HG02870 (cell line): Measurements from ENCODE around the gene WFDC13.
"Not testable (repeated sequence)": the region's sequence is repeated elsewhere in the genome, so short reads cannot be mapped to it uniquely, and the experiment has no call there.

ENCODE experiments used
- ATAC-seq: cut with Tn5 transposase; IDR thresholded peaks from one replicate; pipeline ENCODE4 v1.9.1; 2021; ENCODE audit warnings: mild to moderate bottlenecking, moderate library complexity; ENCODE audit not compliant: unreplicated experiment

The WFDC13 gene

GRCh38 chr20:45701873-45702272 lies at the start of gene WFDC13:
TSS of gene WFDC13 (plus strand) at chr20:45702038. CDS start at chr20:45702124, 86 bp downstream.
- ATAC-seq = no peak

GRCh38 chr20:45657038-45657437 lies 44.8 kb upstream of the WFDC13 start:
- not testable (repeated sequence) for ATAC-seq

DNA sequence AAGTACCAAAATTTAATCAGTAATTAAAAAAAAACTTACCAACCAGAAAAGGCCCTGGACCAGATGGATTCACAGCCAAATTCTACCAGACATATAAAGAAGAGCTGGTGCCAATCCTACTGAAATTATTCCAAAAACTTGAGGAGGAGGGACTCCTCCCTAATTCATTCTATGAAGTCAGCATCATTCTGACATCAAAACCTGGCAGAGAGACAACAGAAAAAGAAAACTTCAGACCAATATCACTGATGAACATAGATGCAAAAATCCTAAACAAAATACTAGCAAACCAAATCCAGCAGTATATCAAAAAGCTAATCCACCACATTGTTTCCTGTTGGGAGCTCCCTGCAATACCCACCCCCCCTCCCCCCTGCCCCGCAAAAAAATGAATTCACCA lies 31.7 kb upstream of the WFDC13 start, which contains the start of gene WFDC11:
TSS of gene WFDC11 (minus strand) at position 101 of the 400 bp plus-strand sequence. CDS start 19,639 bp downstream, outside the sequence.
- ATAC-seq = no peak

- no peak for ATAC-seq
Measured at GRCh38 chr20:45672765-45673164, 29.1 kb upstream of the WFDC13 start.

DNA sequence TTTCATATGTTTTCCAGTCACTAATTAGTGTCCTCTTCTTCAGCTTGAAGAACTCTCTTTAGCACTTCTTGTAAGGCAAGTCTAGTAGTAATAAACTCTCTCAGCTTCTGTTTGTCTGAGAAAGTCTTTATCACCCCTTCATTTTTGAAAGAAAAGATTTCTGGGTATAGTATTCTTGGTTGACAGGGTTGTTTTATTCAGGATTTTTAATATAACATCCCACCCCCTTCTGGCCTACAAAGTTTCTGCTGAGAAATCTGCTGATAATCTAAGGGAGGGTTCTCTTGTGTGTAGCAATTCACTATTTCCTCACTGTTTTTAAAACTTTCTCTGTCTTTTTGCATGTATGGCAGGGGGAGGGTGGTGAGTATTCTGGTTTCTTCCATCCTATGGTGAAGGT lies 22.2 kb upstream of the WFDC13 start:
- no peak for ATAC-seq

DNA sequence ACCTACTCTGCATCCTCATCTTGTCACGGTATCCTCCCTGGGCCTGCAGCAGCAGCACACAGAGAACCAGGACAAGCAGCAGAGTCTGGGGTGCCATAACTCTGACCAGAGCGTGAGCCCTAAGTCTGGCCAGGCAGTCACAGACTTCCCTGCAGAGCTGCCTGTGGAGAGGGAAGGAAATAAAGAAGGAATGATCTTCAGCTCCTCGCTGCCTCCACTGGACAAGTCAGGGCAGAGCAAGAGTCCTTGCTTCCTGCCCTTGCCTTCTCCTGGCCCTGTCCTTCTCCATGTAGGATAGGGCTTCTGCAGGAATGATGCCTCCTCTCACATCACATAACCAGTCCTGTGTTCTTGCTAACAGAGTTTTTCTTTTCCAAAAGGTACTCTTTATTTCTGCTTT lies 15.9 kb upstream of the WFDC13 start:
- no peak for ATAC-seq

DNA sequence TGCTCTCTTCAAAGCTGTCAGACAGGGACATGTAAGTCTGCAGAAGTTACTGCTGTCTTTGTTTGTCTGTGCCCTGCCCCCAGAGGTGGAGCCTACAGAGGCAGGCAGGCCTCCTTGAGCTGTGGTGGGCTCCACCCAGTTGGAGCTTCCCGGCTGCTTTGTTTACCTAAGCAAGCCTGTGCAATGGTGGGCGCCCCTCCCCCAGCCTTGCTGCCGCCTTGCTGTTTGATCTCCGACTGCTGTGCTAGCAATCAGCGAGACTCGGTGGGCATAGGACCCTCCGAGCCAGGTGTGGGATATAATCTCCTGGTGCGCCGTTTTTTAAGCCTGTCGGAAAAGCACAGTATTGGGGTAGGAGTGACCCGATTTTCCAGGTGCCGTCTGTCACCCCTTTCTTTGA lies 8.5 kb upstream of the WFDC13 start:
- not testable (repeated sequence) for ATAC-seq

GRCh38 chr20:45695496-45695895 lies 6.3 kb upstream of the WFDC13 start:
- no peak for ATAC-seq

- ATAC-seq = no peak
Measured at GRCh38 chr20:45701104-45701503, 734 bp upstream of the WFDC13 start.

- ATAC-seq = no peak
Measured at GRCh38 chr20:45704969-45705637, 3.3 kb downstream of the WFDC13 start, which contains the start of gene WFDC10B. TSS of gene WFDC10B (minus strand) at chr20:45705019. CDS start at chr20:45685992, 19,027 bp downstream.

DNA sequence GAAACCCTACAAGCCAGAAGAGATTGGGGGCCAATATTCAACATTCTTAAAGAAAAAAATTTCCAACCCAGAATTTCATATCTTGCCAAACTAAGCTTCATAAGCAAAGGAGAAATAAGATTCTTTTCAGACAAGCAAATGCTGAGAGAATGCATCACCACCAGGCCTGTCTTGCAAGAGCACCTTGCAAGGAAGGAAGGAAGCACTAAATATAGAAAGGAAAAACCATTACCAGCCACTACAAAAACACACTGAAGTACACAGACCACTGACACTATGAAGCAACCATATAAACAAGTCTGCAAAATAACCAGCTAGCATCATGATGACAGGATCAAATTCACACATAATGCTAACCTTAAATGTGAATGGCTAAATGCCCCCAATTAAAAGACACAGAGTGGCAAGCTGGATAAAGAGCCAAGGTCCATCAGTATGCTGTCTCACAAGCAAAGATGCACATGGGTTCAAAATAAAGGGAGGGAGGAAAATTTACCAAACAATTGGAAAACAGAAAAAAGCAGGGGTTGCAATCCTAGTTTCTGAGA lies 14.4 kb downstream of the WFDC13 start:
- ATAC-seq = not testable (repeated sequence)

GRCh38 chr20:45722047-45722446 lies 20.2 kb downstream of the WFDC13 start, which contains the start of gene SPINT4:
TSS of gene SPINT4 (plus strand) at chr20:45722347. CDS start at chr20:45722368, 21 bp downstream.
- ATAC-seq = no peak

DNA sequence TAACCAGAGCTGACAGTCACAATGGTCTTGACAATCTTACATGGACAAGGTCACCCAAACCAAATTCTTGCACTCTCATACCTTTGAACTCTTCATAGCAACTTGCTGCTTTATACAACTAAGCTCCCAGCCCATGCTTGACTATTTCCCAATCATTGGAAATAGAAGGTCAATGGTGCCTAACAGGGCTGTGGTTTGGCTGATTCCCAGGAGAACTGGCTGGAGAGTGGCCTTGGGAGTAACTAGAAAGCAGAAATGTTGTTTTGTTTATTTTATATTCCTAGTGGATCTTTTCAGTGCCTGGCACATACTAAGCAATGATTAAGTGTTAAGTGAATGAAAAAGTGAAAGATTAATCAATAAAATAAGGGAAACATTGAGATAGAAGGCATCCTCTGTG lies 23.3 kb downstream of the WFDC13 start:
- ATAC-seq = no peak

DNA sequence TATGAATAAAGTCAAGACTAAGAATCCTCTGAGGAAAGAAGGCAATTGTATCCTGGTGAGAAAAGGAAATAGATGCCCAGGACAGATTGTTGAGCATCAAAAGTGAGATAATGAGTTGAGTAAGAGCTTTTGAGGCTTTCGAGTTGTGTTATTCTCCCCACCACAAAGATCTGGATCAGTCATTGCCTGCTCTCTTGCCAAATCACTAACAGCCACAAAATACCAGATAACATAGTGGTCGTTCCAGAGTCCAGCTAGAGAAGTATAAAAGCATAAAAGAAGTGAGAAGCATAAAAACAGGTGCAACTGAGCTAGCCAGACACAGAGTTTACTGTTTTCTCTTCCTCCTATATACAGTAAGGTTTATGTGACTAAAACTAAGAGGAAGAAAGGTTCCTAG lies 25.2 kb downstream of the WFDC13 start:
- ATAC-seq = no peak

DNA sequence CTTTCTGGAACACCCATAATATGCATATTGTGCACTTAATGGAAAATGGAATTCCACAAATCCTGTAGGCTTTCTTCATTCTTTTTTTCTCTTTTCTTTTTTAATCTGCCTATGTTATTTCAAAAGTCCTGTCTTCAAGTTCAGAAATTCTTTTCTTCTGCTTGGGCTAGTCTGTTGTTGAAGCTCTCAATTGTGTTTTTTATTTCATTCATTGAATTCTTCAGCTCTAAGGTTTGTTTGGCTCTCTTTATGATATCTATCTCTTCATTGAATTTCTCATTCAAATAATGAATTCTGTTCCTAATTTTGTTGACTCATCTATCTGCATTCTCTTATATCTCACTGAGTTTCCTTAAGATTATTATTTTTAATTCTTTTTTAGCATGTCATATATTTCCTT lies 30.4 kb downstream of the WFDC13 start:
- ATAC-seq = no peak

- no peak for ATAC-seq
Measured at GRCh38 chr20:45735552-45735951, 33.7 kb downstream of the WFDC13 start.

DNA sequence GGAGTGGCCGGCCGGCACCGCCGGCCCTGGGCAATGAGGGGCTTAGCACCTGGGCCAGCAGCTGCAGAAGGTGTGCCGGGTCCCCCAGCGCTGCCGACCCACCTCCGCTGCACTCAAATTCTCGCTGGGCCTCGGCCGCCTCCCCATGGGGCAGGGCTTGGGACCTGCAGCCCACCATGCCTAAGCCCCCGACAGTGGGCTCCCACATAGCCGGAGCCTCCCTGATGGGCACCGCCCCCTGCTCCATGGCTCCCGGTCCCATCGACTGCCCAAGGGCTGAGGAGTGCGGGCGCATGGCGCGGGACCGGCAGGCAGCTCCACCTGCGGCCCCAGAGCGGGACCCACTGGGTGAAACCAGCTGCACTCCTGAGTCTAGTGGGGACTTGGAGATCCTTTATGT lies 34.1 kb downstream of the WFDC13 start:
- no peak for ATAC-seq

DNA sequence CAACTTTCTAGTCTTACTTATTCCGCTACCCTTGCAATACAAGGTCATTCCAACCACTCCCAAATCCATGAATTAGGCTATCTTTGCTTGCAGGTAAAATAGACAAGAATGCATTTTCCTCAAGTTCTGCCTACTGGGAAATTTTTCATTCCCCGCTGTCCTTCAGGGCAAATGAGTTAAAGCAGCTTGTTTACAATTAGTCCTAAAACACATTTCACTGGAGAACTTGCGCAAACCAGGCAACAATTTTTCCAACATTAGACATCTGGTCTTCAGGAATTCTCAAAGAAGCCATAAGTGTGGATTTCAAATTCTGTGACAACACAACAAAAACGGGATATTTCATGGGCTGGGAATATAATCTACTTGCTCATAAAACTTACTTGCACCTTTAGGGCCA lies 40.8 kb downstream of the WFDC13 start:
- ATAC-seq = no peak

- ATAC-seq = no peak
Measured at GRCh38 chr20:45745015-45745414, 43.2 kb downstream of the WFDC13 start.

GRCh38 chr20:45751721-45752120 lies 49.9 kb downstream of the WFDC13 start:
- ATAC-seq = no peak

- ATAC-seq = no peak
Measured at GRCh38 chr20:45752746-45753145, 50.9 kb downstream of the WFDC13 start.

GRCh38 chr20:45758096-45758495 lies 56.3 kb downstream of the WFDC13 start:
- ATAC-seq = no peak
